SKM-1 treated with dmso at 0.1 percent for 144 hours (cell line): ENCODE results near the gene TMEM120B.

Source experiments
- DNase-seq: peaks from one replicate; lab custom pipeline; 2025; ENCODE audit not compliant: unreplicated experiment; lab: John Stamatoyannopoulos, UW

The TMEM120B gene

DNA sequence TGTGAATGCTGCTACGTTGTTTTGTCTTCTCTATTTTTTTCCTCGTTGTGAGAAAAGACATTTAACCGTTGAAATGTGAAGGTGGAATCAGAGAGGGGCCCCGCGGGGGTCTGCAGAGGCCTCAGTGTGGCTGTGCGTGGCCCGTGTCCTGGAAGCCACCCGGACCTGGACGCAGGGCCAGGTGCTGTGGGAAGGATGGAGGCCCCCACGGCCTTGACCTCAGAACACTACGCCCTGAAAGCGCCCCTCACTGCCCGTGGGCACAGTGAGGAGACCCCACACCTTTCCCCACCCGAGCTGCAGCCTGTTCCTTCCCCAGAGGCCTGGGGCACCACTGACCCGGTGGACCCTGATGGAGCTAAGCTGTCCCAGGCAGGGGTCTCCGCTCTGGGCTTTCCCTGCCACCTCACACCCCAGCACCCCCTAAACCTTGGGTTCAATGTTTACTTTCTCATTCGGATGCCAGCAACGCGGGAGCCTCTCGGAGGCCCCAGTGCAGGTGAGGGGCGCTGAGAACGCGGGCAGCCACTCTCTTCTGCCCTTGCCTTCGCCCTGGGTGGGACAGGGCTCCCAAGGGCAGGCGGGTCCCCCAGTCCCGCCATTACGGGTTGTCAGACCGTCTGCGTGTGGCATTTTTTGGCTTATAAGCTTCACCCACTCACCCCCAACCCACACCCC lies 118.2 kb downstream of the TMEM120B start:
- DNase-seq = no peak
